IPS-11a (cell line): Measurements from ENCODE around the gene NOLC1.

Experiments
- H3K4me3 ChIP-seq: one replicate; pipeline ENCODE4 v1.5.1; 2013; ENCODE audit warnings: low read depth, low read length, control low read depth

Gene NOLC1

DNA sequence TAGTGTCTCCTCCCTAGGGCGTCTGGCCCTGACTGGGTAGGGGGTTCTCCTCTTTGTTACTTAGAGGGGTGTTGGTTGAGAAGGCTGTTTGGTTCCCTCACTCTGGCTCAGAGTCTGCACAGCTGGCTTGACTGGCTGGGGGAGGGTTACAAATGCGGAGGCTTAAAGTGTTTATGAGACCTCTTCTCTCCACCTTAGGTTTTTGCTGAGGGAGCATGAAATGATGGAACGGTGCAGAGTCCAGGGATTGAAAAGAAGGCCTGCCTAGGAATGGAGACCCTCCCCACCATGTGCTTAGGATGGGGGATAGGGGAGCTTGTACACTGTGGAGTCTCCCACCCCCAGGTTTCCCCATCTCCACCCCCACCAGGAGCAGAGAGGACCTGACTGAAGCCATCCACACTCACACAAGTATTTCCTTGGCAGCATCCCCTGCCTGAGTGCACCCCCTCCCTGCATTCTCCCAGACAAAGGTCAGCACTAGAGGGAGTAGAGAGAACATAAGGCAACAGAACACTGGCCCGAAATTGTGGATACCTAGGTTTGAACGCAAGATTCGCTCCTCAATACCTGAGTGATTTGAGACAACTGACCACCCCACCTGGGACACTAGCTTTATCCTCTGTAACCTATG is 30.3 kb upstream of the NOLC1 start:
- peak overlapping the region; percentile 76 for H3K4me3 ChIP-seq

GRCh38 chr10:102122450-102122849 is 29.7 kb upstream of the NOLC1 start:
- H3K4me3 ChIP-seq: no peak overlapping the region

GRCh38 chr10:102123223-102123622 is 29.0 kb upstream of the NOLC1 start:
- H3K4me3 ChIP-seq: no peak overlapping the region

DNA sequence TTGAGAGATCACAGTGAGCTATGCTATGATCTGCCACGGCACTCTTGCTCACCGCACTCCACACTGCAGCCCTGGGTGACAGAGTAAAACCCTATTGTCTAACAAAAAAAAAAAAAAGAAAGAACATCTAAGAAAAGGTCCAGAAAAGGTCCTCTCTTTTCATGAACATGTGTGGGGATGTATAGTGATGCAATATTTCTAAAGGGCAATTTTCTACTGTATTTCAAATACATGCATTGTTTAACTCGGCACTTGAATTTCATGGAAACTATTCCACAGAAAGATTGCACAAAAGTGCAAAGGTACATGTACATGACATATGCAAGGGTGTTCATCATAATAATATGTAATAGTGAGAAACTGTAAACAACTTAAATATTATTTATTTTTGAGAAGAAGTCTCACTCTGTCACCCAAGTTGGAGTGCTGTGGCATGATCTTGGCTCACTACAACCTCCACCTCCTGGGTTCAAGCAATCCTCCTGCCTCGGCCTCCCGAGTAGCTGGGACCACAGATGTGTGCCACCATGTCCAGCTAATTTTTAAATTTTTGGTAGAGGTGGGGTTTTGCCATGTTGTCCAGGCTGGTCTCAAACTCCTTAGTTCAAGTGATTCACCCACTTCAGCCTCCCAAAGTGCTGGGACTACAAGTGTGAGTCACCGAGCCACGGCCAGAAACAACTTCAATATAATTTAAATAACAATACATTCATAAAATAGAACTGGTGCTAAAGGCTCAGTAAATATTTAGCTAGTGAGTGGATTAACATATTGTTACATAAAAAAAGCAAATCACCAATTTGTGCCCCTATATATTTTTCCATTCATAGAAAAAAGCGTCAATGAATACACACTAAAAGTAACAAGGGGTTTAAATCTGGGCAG is 20.7 kb upstream of the NOLC1 start:
- no peak overlapping the region for H3K4me3 ChIP-seq

DNA sequence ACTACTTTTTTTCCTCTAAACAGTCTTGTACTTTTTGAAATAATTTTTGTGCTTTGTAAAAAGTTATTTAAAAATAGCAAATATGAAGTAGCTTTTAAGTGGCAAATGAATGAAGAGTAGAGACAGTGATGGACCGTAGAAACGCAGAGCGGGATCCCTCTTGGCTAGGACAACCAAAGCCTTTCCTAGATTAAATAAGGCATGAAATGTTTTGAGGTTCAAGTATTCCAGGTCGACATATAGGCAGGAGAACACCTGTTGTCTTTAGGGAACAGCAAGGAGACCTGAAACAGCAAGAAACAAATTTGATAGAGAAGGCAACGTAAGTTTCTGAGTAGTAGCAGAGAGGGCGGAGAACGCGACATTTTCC is 20.0 kb upstream of the NOLC1 start:
- peak overlapping the region; percentile 95 for H3K4me3 ChIP-seq

GRCh38 chr10:102132563-102133372 is 19.4 kb upstream of the NOLC1 start, which contains the start of gene PPRC1:
PPRC1 (plus strand) TSS chr10:102133040; CDS start chr10:102133069, 29 bp downstream.
- H3K4me3 ChIP-seq: peak within 1 kb of the TSS; percentile 95

GRCh38 chr10:102133373-102134195 is 18.6 kb upstream of the NOLC1 start:
- H3K4me3 ChIP-seq: peak overlapping the region; percentile 95

GRCh38 chr10:102134416-102134815 is 17.8 kb upstream of the NOLC1 start:
- peak overlapping the region; percentile 95 for H3K4me3 ChIP-seq

DNA sequence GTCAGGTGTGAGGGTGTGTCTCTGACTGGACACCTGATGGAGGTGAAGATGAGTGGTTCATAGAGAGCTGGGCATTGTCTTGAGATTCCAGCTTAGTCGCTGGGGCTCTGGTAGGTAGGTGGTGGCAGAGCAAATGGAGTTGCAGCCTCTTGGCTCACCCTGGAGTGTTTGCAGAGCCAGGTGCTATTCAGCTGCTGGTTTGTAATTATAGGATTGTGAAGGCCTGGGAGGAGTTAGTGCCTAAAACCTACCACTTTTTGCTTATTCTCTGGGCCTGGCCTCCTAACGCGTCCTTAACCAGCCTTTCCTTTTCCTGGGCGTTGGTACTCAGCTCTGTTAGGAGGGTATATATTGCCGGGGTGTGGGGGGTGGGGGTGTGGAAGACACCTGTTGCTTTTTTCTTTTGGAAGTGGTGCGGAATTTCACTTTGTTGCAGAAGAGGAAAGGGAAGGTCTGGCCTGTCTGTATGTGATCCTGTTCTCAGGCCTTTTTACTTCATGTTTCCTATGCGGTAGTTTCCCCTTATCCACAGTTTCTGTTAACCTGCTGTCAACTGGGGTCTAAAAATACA is 16.1 kb upstream of the NOLC1 start:
- H3K4me3 ChIP-seq: no peak overlapping the region

DNA sequence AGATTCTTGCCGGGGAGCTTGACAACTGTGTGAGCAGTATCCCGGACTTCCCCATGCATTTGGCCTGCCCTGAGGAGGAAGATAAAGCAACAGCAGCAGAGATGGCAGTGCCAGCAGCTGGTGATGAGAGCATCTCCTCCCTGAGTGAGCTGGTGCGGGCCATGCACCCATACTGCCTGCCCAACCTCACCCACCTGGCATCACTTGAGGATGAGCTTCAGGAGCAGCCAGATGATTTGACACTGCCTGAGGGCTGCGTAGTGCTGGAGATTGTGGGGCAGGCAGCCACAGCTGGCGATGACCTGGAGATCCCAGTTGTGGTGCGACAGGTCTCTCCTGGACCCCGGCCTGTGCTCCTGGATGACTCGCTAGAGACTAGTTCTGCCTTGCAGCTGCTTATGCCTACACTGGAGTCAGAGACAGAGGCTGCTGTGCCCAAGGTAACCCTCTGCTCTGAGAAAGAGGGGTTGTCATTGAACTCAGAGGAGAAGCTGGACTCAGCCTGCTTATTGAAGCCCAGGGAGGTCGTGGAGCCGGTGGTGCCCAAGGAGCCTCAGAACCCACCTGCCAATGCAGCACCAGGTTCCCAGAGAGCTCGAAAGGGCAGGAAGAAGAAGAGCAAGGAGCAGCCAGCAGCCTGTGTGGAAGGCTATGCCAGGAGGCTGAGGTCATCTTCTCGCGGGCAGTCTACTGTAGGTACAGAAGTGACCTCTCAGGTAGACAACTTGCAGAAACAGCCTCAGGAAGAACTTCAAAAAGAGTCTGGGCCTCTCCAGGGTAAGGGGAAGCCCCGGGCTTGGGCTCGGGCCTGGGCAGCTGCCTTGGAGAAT is 12.7 kb upstream of the NOLC1 start:
- no peak overlapping the region for H3K4me3 ChIP-seq

GRCh38 chr10:102140218-102140617 is 12.0 kb upstream of the NOLC1 start:
- H3K4me3 ChIP-seq: no peak overlapping the region

DNA sequence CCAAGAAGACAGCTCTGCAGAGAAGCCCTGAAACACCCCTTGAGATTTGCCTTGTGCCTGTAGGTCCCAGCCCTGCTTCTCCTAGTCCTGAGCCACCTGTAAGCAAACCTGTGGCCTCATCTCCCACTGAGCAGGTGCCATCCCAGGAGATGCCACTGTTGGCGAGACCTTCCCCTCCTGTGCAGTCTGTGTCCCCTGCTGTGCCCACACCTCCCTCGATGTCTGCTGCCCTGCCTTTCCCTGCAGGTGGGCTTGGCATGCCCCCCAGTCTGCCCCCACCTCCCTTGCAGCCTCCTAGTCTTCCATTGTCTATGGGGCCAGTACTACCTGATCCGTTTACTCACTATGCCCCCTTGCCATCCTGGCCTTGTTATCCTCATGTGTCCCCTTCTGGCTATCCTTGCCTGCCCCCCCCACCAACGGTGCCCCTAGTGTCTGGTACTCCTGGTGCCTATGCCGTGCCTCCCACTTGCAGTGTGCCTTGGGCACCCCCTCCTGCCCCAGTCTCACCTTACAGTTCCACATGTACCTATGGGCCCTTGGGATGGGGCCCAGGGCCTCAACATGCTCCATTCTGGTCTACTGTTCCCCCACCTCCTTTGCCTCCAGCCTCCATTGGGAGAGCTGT is 11.2 kb upstream of the NOLC1 start:
- no peak overlapping the region for H3K4me3 ChIP-seq

GRCh38 chr10:102141583-102142107 is 10.5 kb upstream of the NOLC1 start:
- H3K4me3 ChIP-seq: no peak overlapping the region

DNA sequence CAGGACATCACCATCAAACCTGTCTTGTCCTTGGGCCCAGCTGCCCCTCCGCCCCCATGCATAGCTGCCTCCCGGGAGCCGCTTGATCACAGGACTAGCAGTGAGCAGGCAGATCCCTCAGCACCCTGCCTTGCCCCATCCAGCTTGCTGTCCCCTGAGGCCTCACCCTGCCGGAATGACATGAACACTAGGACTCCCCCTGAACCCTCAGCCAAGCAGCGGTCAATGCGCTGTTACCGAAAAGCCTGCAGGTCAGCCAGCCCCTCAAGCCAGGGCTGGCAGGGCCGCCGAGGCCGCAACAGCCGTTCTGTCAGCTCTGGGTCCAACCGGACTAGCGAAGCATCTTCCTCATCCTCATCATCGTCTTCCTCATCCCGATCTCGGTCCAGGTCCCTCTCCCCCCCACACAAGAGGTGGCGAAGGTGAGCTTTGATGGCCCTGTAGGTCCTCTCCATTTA is 5.2 kb upstream of the NOLC1 start:
- no peak overlapping the region for H3K4me3 ChIP-seq

DNA sequence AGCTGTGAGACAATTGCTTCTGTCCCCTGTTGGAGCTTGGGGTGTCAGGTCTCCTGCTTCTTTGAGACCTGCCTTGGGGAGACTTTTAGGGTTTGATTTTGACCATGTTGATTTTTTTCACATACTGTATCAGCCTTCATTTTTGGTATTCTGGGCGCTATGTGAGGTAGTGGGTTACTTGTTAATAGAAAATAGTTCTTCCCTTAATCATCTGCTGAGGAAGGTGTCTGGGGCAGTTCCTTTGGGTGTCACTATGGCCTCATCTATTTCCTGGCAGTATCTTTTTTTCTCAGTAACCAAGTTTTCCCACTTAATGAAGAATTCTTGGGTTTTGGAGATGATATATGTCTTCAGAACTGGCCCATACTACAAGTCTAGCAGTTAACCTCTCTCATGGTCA is 4.6 kb upstream of the NOLC1 start:
- H3K4me3 ChIP-seq: no peak overlapping the region

DNA sequence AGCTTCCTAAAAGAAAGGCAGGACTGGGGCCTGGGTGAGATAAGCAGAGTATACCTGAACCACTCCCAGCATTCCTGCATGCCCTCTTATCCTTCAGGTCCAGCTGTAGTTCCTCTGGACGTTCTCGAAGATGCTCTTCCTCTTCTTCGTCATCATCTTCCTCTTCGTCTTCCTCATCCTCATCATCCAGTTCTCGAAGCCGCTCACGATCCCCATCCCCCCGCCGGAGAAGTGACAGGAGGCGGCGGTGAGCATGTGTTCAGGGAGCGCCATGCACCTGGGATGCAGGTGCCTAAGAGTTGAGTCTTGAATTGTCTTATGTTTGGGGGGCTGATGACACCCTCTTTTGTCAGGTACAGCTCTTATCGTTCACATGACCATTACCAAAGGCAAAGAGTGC is 3.9 kb upstream of the NOLC1 start:
- H3K4me3 ChIP-seq: no peak overlapping the region

GRCh38 chr10:102150970-102151773 is 1.0 kb upstream of the NOLC1 start:
- H3K4me3 ChIP-seq: no peak overlapping the region

GRCh38 chr10:102152545-102152890 is 329 bp downstream of the NOLC1 start:
- peak overlapping the region; percentile 97 for H3K4me3 ChIP-seq
